ENCODE data around the gene CYSLTR2. TPM values are rescaled to one million over a fixed set of nuclear protein-coding genes. Genes with fewer than 3 reads are reported as not detected.

Gene CYSLTR2
- total RNA-seq, 2 experiments from 2014 or later = 2.4 to 2.7 TPM

GRCh38 chr13:48728226-48728625 lies 74.5 kb downstream of the CYSLTR2 start:
- no peaks in the 10 kb centered on the region for H3K36me3 ChIP-seq (ENCODE audit: insufficient read depth, low read length)

GRCh38 chr13:48728876-48729275 lies 75.1 kb downstream of the CYSLTR2 start:
- ATAC-seq (ENCODE audit: poor library complexity) = no peak
- Histone ChIP-seq H3K27ac (ENCODE audit: low read depth in 1 of 2, low read length in 2 of 2) (no peak overlapping the region), H3K4me1 (ENCODE audit: insufficient read depth, low read length) (peaks cover 5% of the 10 kb centered on the region), H3K4me3 (ENCODE audit: low read length) (no peak overlapping the region), H3K9me3 (ENCODE audit: control insufficient read depth in 1 of 2, insufficient read depth in 1 of 2, low read length in 2 of 2) (peaks cover 0 to 2% of the 10 kb centered on the region in 2 experiments), H3K27me3 (ENCODE audit: control insufficient read depth in 1 of 2, insufficient read depth in 2 of 2, low read length in 2 of 2) (no peaks in the 10 kb centered on the region), H3K36me3 (ENCODE audit: insufficient read depth, low read length) (no peaks in the 10 kb centered on the region)
- DNase-seq = no peak
- intact Hi-C loops (cut with DNase I, micrococcal nuclease) = no loop called here
- Mint-ChIP-seq H3K4me1 (ENCODE audit: low read depth) (peaks cover 14% of the 10 kb centered on the region), H3K4me3 (no peak overlapping the region), H3K27ac (no peak overlapping the region), H3K9me3 (no peaks in the 10 kb centered on the region), H3K36me3 (ENCODE audit: low read depth) (no peaks in the 10 kb centered on the region), H3K27me3 (no peaks in the 10 kb centered on the region)
- POLR2A ChIA-PET = no interaction called here
- CTCF ChIA-PET = no interaction called here
- no peak for TF ChIP-seq CTCF (IDR thresholded peaks at IDR 0.05)

More at GRCh38 chr13:48728226-48728625, 74.5 kb downstream of the CYSLTR2 start:
- Histone ChIP-seq H3K27ac (ENCODE audit: low read depth in 1 of 2, low read length in 2 of 2) (no peak overlapping the region), H3K4me1 (ENCODE audit: insufficient read depth, low read length) (peaks cover 5% of the 10 kb centered on the region), H3K27me3 (ENCODE audit: control insufficient read depth in 1 of 2, insufficient read depth in 2 of 2, low read length in 2 of 2) (no peaks in the 10 kb centered on the region), H3K9me3 (ENCODE audit: control insufficient read depth in 1 of 2, insufficient read depth in 1 of 2, low read length in 2 of 2) (no peaks in the 10 kb centered on the region), H3K4me3 (ENCODE audit: low read length) (no peak overlapping the region)
- no peak for DNase-seq
- H3K4me1 Mint-ChIP-seq (ENCODE audit: low read depth) = peaks cover 14% of the 10 kb centered on the region
- POLR2A ChIA-PET = no interaction called here
- ATAC-seq (ENCODE audit: poor library complexity) = no peak
- no peak overlapping the region for H3K27ac Mint-ChIP-seq
- no peaks in the 10 kb centered on the region for H3K9me3 Mint-ChIP-seq
- H3K4me3 Mint-ChIP-seq = no peak overlapping the region
- intact Hi-C loops (cut with DNase I, micrococcal nuclease) = no loop called here
- H3K36me3 Mint-ChIP-seq (ENCODE audit: low read depth) = no peaks in the 10 kb centered on the region
- CTCF ChIA-PET = no interaction called here
- TF ChIP-seq CTCF (IDR thresholded peaks at IDR 0.05) = no peak
- H3K27me3 Mint-ChIP-seq = no peaks in the 10 kb centered on the region

- Mint-ChIP-seq H3K9me3 (no peaks in the 10 kb centered on the region), H3K4me1 (ENCODE audit: low read depth) (peaks cover 14% of the 10 kb centered on the region), H3K27ac (no peak overlapping the region), H3K4me3 (no peak overlapping the region), H3K36me3 (ENCODE audit: low read depth) (no peaks in the 10 kb centered on the region), H3K27me3 (no peaks in the 10 kb centered on the region)
- TF ChIP-seq CTCF (IDR thresholded peaks at IDR 0.05) = no peak
- ChIA-PET CTCF (no interaction called here), POLR2A (no interaction called here)
- intact Hi-C loops (cut with DNase I, micrococcal nuclease) = no loop called here
- ATAC-seq (ENCODE audit: poor library complexity) = no peak
- no peak for DNase-seq
- H3K4me1 ChIP-seq (ENCODE audit: insufficient read depth, low read length) = peaks cover 5% of the 10 kb centered on the region
- H3K9me3 ChIP-seq (ENCODE audit: control insufficient read depth in 1 of 2, insufficient read depth in 1 of 2, low read length in 2 of 2) = peaks cover 0 to 3% of the 10 kb centered on the region in 2 experiments
- H3K36me3 ChIP-seq (ENCODE audit: insufficient read depth, low read length) = no peaks in the 10 kb centered on the region
- no peak overlapping the region for H3K27ac ChIP-seq (ENCODE audit: low read depth in 1 of 2, low read length in 2 of 2)
- H3K27me3 ChIP-seq (ENCODE audit: control insufficient read depth in 1 of 2, insufficient read depth in 2 of 2, low read length in 2 of 2) = no peaks in the 10 kb centered on the region
- H3K4me3 ChIP-seq (ENCODE audit: low read length) = no peak overlapping the region
Observed at GRCh38 chr13:48729856-48730255, 76.1 kb downstream of the CYSLTR2 start.
